GM21576 (cell line): Measurements from ENCODE around the gene GSKIP.

ENCODE experiments used
- ATAC-seq: cut with Tn5 transposase; IDR thresholded peaks from one replicate; pipeline ENCODE4 v1.9.1; 2021; ENCODE audit warnings: mild to moderate bottlenecking, moderate library complexity; ENCODE audit not compliant: unreplicated experiment

Gene GSKIP

GRCh38 chr14:96416292-96416691 lies 53.0 kb downstream of the GSKIP start:
- no peak for ATAC-seq

GRCh38 chr14:96417254-96417653 lies 53.9 kb downstream of the GSKIP start:
- ATAC-seq: no peak

- no peak for ATAC-seq
Observed at GRCh38 chr14:96418075-96418474, 54.7 kb downstream of the GSKIP start.

GRCh38 chr14:96421236-96421635 lies 57.9 kb downstream of the GSKIP start:
- ATAC-seq: no peak

DNA sequence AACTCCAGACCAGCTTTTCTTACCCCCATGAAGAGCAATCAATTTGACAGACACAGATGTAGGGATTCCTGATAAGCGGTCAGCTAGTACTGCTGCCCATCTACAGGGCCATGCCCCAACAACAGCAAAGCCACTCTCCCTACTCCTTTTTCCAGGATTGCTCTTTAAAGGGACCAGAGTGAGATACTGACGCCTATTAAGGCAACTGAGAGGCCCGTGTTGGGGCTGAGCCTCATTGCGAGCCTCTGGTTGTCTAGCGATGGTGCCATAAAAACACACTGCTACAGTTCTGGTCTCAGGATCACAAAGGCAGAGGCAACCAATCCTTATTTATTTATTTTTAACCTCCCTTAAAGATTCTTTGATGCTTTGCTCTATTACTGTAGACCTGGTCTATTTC lies 59.7 kb downstream of the GSKIP start:
- ATAC-seq: no peak

DNA sequence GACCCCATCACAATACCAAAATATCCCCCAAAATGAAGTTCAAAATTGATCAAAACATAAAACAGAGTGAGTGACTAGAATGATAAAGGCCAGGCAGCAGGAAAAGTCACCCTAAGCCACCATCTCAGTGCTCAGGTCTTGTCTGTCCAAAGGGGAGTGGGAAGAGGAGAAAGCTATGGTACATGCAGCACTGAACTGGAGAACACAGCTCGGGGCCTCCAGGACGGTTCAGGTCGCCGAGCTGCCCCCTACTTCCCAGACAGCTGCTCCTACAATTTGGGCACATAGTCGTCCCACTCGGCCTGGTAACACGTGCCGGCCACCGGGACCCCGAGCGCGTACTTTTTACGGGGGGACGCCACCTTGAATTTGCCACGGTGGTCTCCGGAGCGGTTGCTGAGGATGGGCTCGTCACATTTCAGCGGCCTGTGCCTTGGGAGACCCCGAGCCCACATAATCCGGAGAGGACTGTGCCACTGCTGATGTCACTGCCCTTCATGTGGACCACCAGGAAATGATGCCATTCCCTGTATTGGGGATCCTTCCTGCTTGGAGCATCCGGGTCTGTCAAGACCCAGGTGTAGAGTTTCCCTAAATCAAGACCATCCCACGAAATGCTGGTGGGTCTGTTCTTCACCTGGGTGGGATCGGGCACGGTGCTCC lies 60.3 kb downstream of the GSKIP start:
- no peak for ATAC-seq

- peak; percentile 76 for ATAC-seq
Observed at GRCh38 chr14:96424109-96424989, 61.0 kb downstream of the GSKIP start.

- ATAC-seq: no peak
Observed at GRCh38 chr14:96434040-96434439, 70.7 kb downstream of the GSKIP start.
